Suprapubic skin (tissue), 4 donors: ENCODE results near the gene PIGV. TPM values are rescaled to one million over a fixed set of nuclear protein-coding genes. Genes with fewer than 3 reads are reported as not detected.
"Not testable (repeated sequence)": the region's sequence is repeated elsewhere in the genome, so short reads cannot be mapped to it uniquely, and the experiment has no call there.

Source experiments
- DNase-seq, 2 donors: peaks; one replicate each; pipeline ENCODE4 v3.0.0-alpha.2; 2019; ENCODE audit warnings: low spot score in 2 of 2
- H3K27ac ChIP-seq: fragments of 200-600 bp; sonication (generic); one replicate; pipeline ENCODE4 v1.5.1; 2019
- H3K27me3 ChIP-seq: fragments of 200-600 bp; sonication (generic); one replicate; pipeline ENCODE4 v1.5.1; 2019
- H3K36me3 ChIP-seq: fragments of 200-600 bp; sonication (generic); one replicate; pipeline ENCODE4 v1.5.1; 2019
- H3K4me1 ChIP-seq: fragments of 200-600 bp; sonication (generic); one replicate; pipeline ENCODE4 v1.5.1; 2019
- H3K4me3 ChIP-seq: fragments of 200-600 bp; sonication (generic); one replicate; pipeline ENCODE4 v1.5.1; 2019; ENCODE audit warnings: mild to moderate bottlenecking
- H3K9me3 ChIP-seq: fragments of 200-600 bp; sonication (generic); one replicate; pipeline ENCODE4 v1.5.1; 2019
- EP300 ChIP-seq: sonication (generic); formaldehyde crosslinking; IDR thresholded peaks from one replicate; pipeline ENCODE4 v1.6.1; 2017; ENCODE audit warnings: antibody characterized with exemption
- POLR2A ChIP-seq, 2 donors: fragments of 450-650 bp; IDR thresholded peaks; one replicate each; pipeline ENCODE4 v1.6.1; 2017; ENCODE audit warnings: antibody characterized with exemption in 2 of 2, mild to moderate bottlenecking in 2 of 2, moderate library complexity in 2 of 2
- POLR2AphosphoS5 ChIP-seq, 3 donors: sonication (generic); formaldehyde crosslinking; IDR thresholded peaks; one replicate each; pipeline ENCODE4 v1.6.1; 2017; ENCODE audit warnings: antibody characterized with exemption in 3 of 3
- WGBS: methylation state at CpG from one replicate; pipeline ENCODE4 v1.1.5; 2018; 5-methylcytosine and 5-hydroxymethylcytosine counted together
- total RNA-seq, 4 donors: library from RNA; depleted of rRNA; stranded (reverse); fragments of >200 nt; gene quantifications; one replicate each; pipeline ENCODE4 v1.1.0, GENCODE V29; 2016
- TF ChIP-seq, protein P1 (sequence below), 2 donors: fragments of 200-600 bp in 1 of 2; fragments of 450-650 bp in 1 of 2; sonication (generic) in 1 of 2; IDR thresholded peaks; one replicate each; pipeline ENCODE4 v1.5.1; 2016 to 2019; ENCODE audit warnings: antibody characterized with exemption in 2 of 2, mild to moderate bottlenecking in 1 of 2, moderate library complexity in 1 of 2

Gene PIGV
- total RNA-seq, 4 donors from 2014 or later = 15.9 to 31.5 (median 25.6) TPM

DNA sequence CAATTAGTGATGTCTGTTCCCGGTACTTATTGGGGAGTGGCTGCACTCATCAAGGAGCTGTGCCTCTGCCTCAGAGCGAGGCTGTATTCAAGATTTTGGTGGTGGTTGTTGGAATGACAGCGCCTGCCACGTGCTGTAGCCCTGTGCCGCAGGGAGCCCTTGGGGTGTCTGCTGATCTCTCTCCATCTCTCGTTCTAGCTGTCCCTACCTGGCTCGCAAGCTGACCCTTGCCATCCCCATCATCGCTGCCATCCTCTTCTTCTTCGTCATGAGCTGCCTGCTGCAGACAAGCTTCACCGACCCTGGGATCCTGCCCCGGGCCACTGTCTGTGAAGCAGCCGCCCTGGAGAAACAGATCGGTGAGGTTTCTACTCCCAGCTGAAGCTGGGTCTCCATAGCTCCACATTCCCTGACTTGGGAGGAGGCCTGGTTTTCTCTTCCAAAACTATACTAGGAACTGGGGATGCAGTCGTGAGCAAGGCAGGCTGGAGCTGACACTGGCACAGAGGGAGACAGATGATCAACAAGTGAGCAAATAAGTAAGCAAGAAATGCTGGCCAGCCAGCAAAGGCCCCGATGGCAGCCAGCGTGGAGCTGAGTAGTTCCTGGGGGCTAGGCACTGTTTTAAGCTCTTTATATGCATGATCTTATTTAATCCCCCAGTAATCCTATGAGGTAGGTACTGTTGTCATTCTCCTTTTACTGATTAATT is 44.7 kb downstream of the PIGV start:
- Histone ChIP-seq H3K4me1 (peaks cover 27% of the 10 kb centered on the region), H3K4me3 (no peak overlapping the region), H3K27me3 (no peaks in the 10 kb centered on the region), H3K36me3 (peaks cover 36% of the 10 kb centered on the region), H3K9me3 (no peaks in the 10 kb centered on the region), H3K27ac (no peak overlapping the region)
- WGBS = 86% methylated on average over 16 of the region's 16 CpGs
- DNase-seq = no peak
- TF ChIP-seq POLR2AphosphoS5 (IDR thresholded peaks at IDR 0.05) (no peak), EP300 (no peak), POLR2A (IDR thresholded peaks at IDR 0.05) (no peak)
- TF ChIP-seq, protein P1, sequence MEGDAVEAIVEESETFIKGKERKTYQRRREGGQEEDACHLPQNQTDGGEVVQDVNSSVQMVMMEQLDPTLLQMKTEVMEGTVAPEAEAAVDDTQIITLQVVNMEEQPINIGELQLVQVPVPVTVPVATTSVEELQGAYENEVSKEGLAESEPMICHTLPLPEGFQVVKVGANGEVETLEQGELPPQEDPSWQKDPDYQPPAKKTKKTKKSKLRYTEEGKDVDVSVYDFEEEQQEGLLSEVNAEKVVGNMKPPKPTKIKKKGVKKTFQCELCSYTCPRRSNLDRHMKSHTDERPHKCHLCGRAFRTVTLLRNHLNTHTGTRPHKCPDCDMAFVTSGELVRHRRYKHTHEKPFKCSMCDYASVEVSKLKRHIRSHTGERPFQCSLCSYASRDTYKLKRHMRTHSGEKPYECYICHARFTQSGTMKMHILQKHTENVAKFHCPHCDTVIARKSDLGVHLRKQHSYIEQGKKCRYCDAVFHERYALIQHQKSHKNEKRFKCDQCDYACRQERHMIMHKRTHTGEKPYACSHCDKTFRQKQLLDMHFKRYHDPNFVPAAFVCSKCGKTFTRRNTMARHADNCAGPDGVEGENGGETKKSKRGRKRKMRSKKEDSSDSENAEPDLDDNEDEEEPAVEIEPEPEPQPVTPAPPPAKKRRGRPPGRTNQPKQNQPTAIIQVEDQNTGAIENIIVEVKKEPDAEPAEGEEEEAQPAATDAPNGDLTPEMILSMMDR (IDR thresholded peaks at IDR 0.05) = no peak

DNA sequence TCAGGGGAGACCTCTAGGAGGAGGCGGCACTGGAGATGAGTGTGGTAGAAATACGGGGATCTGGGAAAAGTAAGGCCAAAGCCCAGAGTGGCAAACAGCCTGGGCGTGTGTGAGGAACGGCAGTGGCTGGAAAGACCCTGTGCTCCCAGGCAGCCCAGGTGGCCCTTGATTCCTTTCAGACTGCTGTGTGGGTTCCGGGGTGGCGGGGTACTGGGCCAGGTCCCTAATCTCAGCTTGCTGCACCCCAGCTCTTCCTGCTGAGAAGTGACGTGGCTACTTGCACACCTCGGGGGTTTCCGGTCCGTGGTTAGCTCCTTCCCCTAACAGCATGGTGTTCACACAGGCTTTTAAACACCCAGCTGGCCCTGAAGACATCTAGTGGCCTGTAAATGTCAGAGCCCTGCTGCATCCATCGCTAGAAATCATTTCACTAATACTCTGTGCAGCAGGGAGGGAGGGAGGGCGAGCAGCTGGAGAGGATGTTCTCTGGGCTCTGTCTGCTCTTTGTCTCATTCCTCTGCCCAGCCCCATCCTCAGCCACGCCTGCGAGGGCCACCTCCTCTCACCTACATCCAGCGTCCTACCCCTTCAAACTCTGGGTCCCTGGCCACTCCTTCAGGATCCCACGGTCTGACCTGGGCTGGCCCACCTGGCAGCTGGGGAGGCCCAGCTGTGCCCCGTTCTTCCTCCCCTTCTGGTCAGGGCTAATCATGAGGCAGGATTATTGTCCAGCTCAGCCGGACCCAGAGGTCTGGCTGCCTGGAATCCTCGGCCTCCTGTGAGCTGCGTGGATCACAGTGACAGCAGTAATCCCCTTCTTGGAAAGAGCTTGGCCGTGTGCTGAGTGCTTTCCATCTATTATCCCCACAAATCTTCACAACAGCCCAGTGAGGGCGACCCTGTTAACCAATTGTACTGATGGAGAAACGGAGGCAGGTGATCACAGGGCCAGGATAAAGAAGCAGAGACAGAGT is 46.0 kb downstream of the PIGV start:
- Histone ChIP-seq H3K4me1 (peaks cover 14% of the 10 kb centered on the region), H3K27me3 (no peaks in the 10 kb centered on the region), H3K36me3 (peaks cover 50% of the 10 kb centered on the region), H3K9me3 (no peaks in the 10 kb centered on the region), H3K27ac (no peak overlapping the region), H3K4me3 (no peak overlapping the region)
- 82% methylated on average over 14 of the region's 23 CpGs for WGBS
- no peak for DNase-seq
- TF ChIP-seq EP300 (no peak), POLR2A (IDR thresholded peaks at IDR 0.05) (no peak), POLR2AphosphoS5 (IDR thresholded peaks at IDR 0.05) (no peak)
- TF ChIP-seq, protein P1 (IDR thresholded peaks at IDR 0.05) = no peak

GRCh38 chr1:26837665-26838064 is 49.9 kb downstream of the PIGV start:
- not testable (repeated sequence) for H3K4me1 ChIP-seq, DNase-seq, H3K9me3 ChIP-seq, H3K27me3 ChIP-seq, H3K27ac ChIP-seq, H3K4me3 ChIP-seq
- WGBS = 93% methylated on average over 5 of the region's 5 CpGs
- H3K36me3 ChIP-seq = peaks cover 79% of the 10 kb centered on the region

- Histone ChIP-seq H3K27ac (no peak overlapping the region), H3K9me3 (no peaks in the 10 kb centered on the region), H3K4me3 (no peak overlapping the region), H3K4me1 (no peaks in the 10 kb centered on the region), H3K27me3 (no peaks in the 10 kb centered on the region), H3K36me3 (peaks cover 77% of the 10 kb centered on the region)
- TF ChIP-seq, protein P1 (IDR thresholded peaks at IDR 0.05) = no peak
- TF ChIP-seq POLR2AphosphoS5 (IDR thresholded peaks at IDR 0.05) (no peak), POLR2A (IDR thresholded peaks at IDR 0.05) (no peak), EP300 (no peak)
- DNase-seq = no peak
- 47% methylated on average over 6 of the region's 8 CpGs for WGBS
These were observed 51.0 kb downstream of the PIGV start for GRCh38 chr1:26838474-26839338.

GRCh38 chr1:26839339-26839722 is 51.6 kb downstream of the PIGV start:
- H3K27ac ChIP-seq = no peak overlapping the region
- TF ChIP-seq, protein P1 (IDR thresholded peaks at IDR 0.05) = no peak
- TF ChIP-seq EP300 = no peak

More at GRCh38 chr1:26839339-26839722, 51.6 kb downstream of the PIGV start:
- Histone ChIP-seq H3K4me3 (no peak overlapping the region), H3K4me1 (no peaks in the 10 kb centered on the region), H3K9me3 (no peaks in the 10 kb centered on the region), H3K36me3 (peaks cover 77% of the 10 kb centered on the region), H3K27me3 (no peaks in the 10 kb centered on the region)
- 92% methylated on average over 1 of the region's 1 CpG for WGBS
- no peak for DNase-seq
